ENCODE measurements around the gene CLCN6.

CLCN6 gene

DNA sequence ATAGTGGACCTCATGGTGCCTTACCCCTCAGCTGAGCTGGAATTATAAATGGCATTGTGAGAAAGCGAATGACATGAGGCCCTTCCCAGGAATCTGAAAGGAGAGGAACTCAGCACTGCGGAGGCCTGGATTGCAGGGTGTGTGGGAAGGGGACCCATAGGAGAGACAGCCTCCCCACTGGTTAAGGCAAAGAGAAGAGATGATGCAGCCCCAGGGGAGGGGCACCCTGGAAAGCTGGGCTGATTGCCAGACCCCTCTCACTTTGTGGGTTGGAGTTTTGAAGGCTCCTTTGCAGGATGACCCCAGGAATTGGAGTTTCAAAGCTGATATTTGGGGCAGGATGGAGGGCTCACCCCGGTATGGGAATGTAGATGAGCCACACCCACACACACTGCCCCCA lies 50.7 kb downstream of the CLCN6 start:
- no peak for DNase-seq

- DNase-seq, result no peak
These were observed 51.3 kb downstream of the CLCN6 start for GRCh38 chr1:11857164-11857851.

DNA sequence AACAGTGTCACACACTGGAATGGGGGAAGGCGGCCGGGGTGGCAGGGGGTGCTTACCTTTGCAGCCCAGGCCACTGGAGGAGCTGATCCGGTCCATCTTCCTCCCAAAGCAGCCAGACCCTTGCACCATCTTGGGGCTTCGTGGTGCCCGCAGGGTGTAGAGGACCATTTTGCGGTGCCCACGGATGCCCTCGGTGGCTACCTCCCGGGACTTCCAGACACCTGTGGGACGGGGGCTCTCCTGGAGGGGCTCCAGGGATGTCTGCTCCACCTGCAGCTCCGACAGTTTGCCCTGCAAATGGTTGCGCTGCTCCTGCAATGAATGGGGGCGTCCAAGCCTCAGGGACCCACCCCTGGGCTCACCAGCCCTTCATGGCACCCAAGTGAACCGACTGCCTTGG lies 52.2 kb downstream of the CLCN6 start:
- DNase-seq, result no peak

GRCh38 chr1:11858613-11858967 lies 52.6 kb downstream of the CLCN6 start, which contains the start of gene NPPB:
NPPB (minus strand) TSS chr1:11858945; CDS start chr1:11858833, 112 bp downstream.
- DNase-seq, result no peak

- peak; percentile 59 for DNase-seq
These were observed 53.2 kb downstream of the CLCN6 start for GRCh38 chr1:11858968-11859871.

DNA sequence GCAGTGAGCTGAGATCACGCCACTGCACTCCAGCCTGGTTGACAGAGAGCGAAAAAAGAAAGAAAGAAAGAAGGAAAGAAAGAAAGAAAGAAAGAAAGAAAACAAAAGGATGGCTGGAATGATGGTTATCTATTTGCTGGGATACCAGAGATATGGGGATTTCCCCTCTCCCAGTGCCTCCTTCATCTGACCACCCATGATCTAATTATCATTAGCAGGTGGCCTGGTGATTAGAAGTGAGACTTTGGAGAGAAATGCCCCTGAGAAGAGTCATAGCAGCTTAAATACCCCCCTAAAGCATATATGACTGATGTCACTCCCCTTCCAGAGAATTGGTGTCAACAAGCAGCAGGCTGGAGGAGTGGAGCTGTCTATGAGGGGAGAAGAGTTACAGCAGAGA lies 54.1 kb downstream of the CLCN6 start:
- no peak for DNase-seq

- no peak for DNase-seq
These were observed 54.6 kb downstream of the CLCN6 start for GRCh38 chr1:11860587-11860986.

- no peak for DNase-seq
These were observed 56.9 kb downstream of the CLCN6 start for GRCh38 chr1:11862890-11863289.

DNA sequence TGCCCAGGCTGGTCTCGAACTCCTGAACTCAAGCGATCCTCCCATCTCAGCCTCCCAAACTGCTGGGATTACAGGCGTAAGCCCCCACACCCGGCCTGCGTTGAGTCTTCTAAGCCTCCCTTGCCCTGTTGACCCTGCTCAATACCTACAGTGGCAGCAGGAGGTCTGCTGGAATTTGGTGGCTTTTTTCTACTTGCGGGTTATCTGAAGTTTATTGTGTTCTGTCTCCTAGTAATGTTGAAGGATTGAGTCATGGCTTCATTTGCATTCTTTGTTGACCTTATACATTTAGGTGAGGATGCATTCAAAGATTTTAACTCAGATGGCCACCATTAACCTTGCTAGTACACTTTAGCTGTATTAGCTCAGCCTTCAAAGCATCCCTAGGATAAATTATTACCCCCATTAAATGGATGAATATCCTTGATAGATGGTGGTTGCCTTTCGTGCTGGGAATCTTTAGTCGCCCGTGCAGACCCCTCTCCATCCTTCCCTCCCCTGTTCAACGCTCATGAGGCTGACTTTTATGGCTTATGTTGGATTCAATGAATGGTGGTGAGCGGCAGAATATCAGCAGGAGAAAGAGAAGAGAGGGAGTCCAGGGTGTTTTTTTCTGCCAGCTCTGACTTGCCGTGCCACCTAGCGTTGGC lies 62.5 kb downstream of the CLCN6 start:
- DNase-seq, result no peak

DNA sequence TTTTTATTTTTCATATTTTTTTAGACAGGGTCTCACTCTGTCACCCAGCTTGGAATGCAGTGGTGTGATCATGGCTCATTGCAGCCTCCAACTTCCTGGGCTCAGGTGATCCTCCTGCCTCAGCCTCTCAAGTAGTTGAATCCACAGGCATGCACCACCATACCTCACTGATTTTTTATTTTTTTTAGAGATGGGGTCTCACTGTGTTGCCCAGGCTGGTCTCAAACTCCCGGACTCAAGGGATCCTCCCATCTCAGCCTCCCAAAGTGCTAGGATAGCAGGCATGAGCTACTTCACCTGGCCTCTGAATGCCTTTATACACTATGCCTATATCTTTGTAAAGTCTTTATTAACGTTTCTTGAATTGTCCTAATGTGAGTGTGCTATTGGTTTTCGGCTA lies 63.1 kb downstream of the CLCN6 start:
- no peak for DNase-seq

DNA sequence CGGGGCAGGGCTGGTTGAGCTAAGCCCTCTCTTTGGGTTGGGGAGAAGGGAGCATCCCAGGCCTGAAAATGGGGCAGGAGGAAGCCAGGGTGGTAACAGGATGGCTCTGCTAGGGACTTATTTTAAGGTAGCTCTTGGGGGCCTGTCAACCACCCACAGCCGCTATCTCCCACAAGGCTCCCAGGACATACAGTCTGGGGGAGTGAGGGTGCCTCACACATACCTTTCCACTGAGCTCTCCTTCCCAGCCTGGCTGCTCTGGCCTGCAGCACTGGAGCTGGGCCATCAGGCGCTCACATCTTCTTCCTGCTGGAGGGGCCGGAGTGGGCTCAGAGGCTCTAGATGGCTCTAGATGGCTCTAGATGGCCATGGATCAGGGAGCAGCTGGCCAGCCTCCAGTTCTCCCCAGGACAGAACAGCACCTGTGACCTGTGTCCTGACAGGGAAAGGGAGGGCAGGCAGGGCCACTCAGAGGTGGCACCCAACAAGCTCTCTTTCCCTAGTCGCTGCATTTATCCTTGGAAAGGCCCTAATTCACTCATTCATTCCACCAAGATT lies 63.7 kb downstream of the CLCN6 start:
- DNase-seq, result no peak

GRCh38 chr1:11872545-11872944 lies 66.6 kb downstream of the CLCN6 start:
- no peak for DNase-seq

GRCh38 chr1:11873395-11874257 lies 67.6 kb downstream of the CLCN6 start:
- no peak for DNase-seq

DNA sequence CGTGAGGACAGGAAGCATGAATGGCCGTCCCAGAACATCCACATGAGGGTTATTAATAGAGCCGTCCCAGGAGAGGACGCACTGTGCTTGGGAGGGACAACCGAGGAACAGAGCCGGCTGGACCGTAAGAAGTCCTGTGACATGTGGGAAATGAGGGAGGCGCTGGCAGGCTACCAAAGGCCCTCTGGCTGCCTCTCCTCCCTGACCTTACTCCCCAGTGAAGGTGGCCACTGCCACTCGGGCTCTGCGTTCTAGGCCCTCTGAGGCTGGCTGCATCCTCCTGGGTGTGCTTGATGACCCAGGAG lies 68.2 kb downstream of the CLCN6 start:
- DNase-seq, result no peak

GRCh38 chr1:11874624-11875023 lies 68.6 kb downstream of the CLCN6 start:
- DNase-seq, result no peak

GRCh38 chr1:11875094-11875493 lies 69.1 kb downstream of the CLCN6 start:
- DNase-seq, result no peak

DNA sequence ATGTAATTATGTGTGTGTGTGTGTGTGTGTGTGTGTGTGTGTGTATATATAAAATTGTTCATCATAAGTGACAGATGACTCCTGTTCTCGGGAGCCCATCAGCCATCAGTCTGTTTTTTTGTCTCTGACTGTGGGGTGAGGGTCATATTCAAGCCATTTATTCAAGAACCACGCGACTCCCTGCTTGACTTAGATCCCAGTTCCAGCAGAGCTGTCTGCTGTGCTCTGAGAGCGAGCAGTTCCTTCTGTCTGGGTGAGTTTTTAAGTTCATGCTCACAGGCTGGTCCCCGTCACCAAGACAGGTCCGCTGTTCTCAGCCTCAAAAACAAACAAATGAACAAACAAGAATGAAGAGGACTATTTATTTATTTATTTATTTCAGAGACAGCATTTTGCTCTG lies 71.1 kb downstream of the CLCN6 start:
- DNase-seq, result no peak

DNA sequence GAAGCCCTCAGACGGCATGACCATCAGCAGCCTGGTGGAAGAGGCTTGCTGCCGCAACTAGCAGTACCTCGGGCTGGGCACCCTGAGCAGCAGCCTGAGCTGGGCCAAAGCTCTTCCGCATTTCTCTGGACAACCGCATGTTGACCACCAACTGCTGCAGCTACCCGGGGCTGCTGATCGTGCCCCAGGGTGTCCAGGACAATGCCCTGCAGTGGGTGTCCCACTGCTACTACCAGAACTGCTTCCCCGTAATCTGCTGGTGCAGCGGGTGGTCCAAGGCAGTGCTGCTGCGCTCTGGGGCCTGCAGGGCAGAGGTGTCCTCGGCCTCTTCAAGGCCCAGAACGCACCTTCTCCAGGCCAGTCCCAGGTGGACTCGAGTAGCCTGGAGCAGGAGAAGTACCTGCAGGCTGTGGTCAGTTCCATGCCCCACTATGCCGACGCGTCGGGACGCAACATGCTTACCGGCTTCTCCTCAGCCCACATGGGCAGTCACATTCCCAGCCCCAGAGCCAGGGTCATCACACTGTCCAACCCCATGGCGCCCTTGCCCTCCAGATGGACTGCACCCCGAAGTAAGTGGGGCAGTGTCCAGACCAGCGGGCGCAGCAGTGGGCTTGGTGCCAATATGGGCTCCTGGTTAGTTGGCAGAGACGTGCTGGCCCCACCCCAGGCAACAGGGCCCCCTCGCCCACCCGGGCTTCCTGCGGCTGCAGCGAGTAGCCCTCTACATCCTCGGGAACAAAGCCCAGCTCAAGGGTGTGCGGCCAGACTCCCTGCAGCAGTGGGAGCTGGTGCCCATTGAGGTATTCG lies 72.3 kb downstream of the CLCN6 start:
- DNase-seq, result no peak

DNA sequence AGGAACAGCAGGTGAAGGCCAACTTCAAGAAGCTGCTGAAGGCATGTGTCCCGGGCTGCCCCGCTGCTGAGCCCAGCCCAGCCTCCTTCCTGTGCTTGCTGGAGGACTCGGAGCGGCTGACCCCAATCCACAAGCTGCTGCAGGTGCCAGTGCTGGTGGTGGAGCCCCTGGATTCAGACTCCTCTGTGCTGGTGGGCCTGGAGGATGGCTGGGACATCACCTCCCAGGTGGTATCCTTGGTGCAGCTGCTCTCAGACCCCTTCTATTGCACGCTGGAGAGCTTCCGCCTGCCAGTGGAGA lies 72.8 kb downstream of the CLCN6 start:
- DNase-seq, result no peak

- DNase-seq, result no peak
These were observed 73.6 kb downstream of the CLCN6 start for GRCh38 chr1:11879311-11880180.

GRCh38 chr1:11880181-11880575 lies 74.2 kb downstream of the CLCN6 start:
- DNase-seq, result no peak
